OCI-LY3 (cell line): ENCODE results near the gene IPO7.
"Not testable (repeated sequence)": the region's sequence is repeated elsewhere in the genome, so short reads cannot be mapped to it uniquely, and the experiment has no call there.

Experiments
- CTCF ChIP-seq: fragments of 200-600, 300-600 bp; sonication (generic); IDR thresholded peaks from 2 replicates; pipeline ENCODE4 v1.5.1; 2014; ENCODE audit warnings: antibody characterized with exemption, low read length, low read depth
- EZH2phosphoT487 ChIP-seq: fragments of 200-600 bp; shearing (Covaris generic); IDR thresholded peaks from 2 replicates; pipeline ENCODE4 v1.6.1; 2018; ENCODE audit warnings: antibody characterized with exemption, mixed run types, low read depth

GRCh38 chr11:9401884-9402283 is 17.4 kb downstream of the IPO7 start:
- not testable (repeated sequence) for TF ChIP-seq EZH2phosphoT487, CTCF
